Small intestine (tissue), 7 donors: ENCODE measurements around the gene CLECL1. TPM values are rescaled to one million over a fixed set of nuclear protein-coding genes. Genes with fewer than 3 reads are reported as not detected.
"Not testable (repeated sequence)": the region's sequence is repeated elsewhere in the genome, so short reads cannot be mapped to it uniquely, and the experiment has no call there.

ENCODE experiments used
- DNase-seq, 2 donors: peaks; one replicate each; pipeline versions ENCODE4 v3.0.0 to v3.0.0-alpha.2; 2013
- FAIRE-seq: peaks from 2 replicates; lab custom pipeline; 2012; peaks lifted over from hg19 to GRCh38; lab: Jason Lieb, UNC
- H3K27ac ChIP-seq, 3 donors: one replicate each; pipeline ENCODE4 v1.5.1; 2013; ENCODE audit warnings: low read length in 2 of 3, mild to moderate bottlenecking in 2 of 3, control low read depth in 1 of 3, inconsistent platforms in 1 of 3, low read depth in 1 of 3, moderate library complexity in 1 of 3
- H3K27me3 ChIP-seq, 3 donors: one replicate each; pipeline ENCODE4 v1.6.1; 2013; ENCODE audit warnings: low read length in 3 of 3, inconsistent platforms in 1 of 3; ENCODE audit not compliant: control insufficient read depth in 3 of 3, insufficient read depth in 3 of 3
- H3K36me3 ChIP-seq, 3 donors: one replicate each; pipeline ENCODE4 v1.6.1; 2013; ENCODE audit warnings: low read length in 3 of 3, inconsistent platforms in 1 of 3, low read depth in 1 of 3, mild to moderate bottlenecking in 1 of 3, moderate library complexity in 1 of 3; ENCODE audit not compliant: control insufficient read depth in 3 of 3, insufficient read depth in 2 of 3
- H3K4me1 ChIP-seq, 3 donors: one replicate each; pipeline ENCODE4 v1.6.1; 2013; ENCODE audit warnings: low read length in 2 of 3, inconsistent platforms in 1 of 3, low read depth in 1 of 3, mild to moderate bottlenecking in 1 of 3, moderate library complexity in 1 of 3; ENCODE audit not compliant: control insufficient read depth in 3 of 3, insufficient read depth in 2 of 3
- H3K4me3 ChIP-seq, 3 donors: one replicate each; pipeline ENCODE4 v1.5.1; 2013; ENCODE audit warnings: low read length in 3 of 3, control low read depth in 1 of 3, inconsistent platforms in 1 of 3, low read depth in 1 of 3, mild to moderate bottlenecking in 1 of 3, moderate library complexity in 1 of 3
- H3K9me3 ChIP-seq, 2 donors: one replicate each; pipeline ENCODE4 v1.6.1; 2013; ENCODE audit warnings: low read depth in 1 of 2, low read length in 1 of 2; ENCODE audit not compliant: control insufficient read depth in 2 of 2, insufficient read depth in 1 of 2
- WGBS, 3 donors: extraction: QIAGEN DNeasy Blood & Tissue Kit; methylation state at CpG; one replicate each; pipeline ENCODE4 v1.1.7; 2013; 5-methylcytosine and 5-hydroxymethylcytosine counted together
- polyA plus RNA-seq, 4 donors: library from polyadenylated mRNA; stranded (reverse) in 3 of 4; unstranded in 1 of 4; fragments of 200-250 nt in 3 of 4; fragments of 120-200 nt in 1 of 4; gene quantifications; one replicate each; pipeline versions ENCODE4 v1.2.1 to v1.2.3, GENCODE V29; 2013
- donor health status: healthy with polysubstance abuse.
- donor health status: control.
- donor health status: control.
- donor health status: Bipolar disorder and iron deficiency.
- donor health status: healthy.

Gene CLECL1
- polyA plus RNA-seq, 4 donors: 0.58 to 2.4 (median 0.92) TPM; not detected in 1

- DNase-seq, H3K27ac ChIP-seq, H3K4me3 ChIP-seq, H3K4me1 ChIP-seq, FAIRE-seq, H3K27me3 ChIP-seq, H3K9me3 ChIP-seq: not testable (repeated sequence)
- peaks cover 0 to 17% (median 3%) of the 10 kb centered on the region in 3 donors for H3K36me3 ChIP-seq
- WGBS, 3 donors: 76 to 87% (median 78%) methylated on average over 5 of the region's 5 CpGs
These were observed 47.5 kb downstream of the CLECL1 start for GRCh38 chr12:9685366-9685765.

GRCh38 chr12:9682949-9683348, 49.9 kb downstream of the CLECL1 start:
- not testable (repeated sequence) for DNase-seq, H3K4me1 ChIP-seq, H3K27ac ChIP-seq, H3K4me3 ChIP-seq, H3K27me3 ChIP-seq, H3K9me3 ChIP-seq
- 90 to 98% (median 94%) methylated on average over 2 of the region's 2 CpGs for WGBS, 3 donors
- H3K36me3 ChIP-seq: peaks cover 0 to 12% (median 3%) of the 10 kb centered on the region in 3 donors
- peak; percentile 36 for FAIRE-seq

- H3K36me3 ChIP-seq: peaks cover 0 to 12% (median 3%) of the 10 kb centered on the region in 3 donors
- DNase-seq, H3K4me3 ChIP-seq, H3K27me3 ChIP-seq, FAIRE-seq, H3K27ac ChIP-seq, H3K9me3 ChIP-seq, H3K4me1 ChIP-seq: not testable (repeated sequence)
- WGBS, 3 donors: 93 to 95% (median 93%) methylated on average over 4 of the region's 4 CpGs
These were observed 50.4 kb downstream of the CLECL1 start for GRCh38 chr12:9682508-9682907.

- peak overlapping the region in 1 of 3 donors; percentile 77 for H3K27ac ChIP-seq
- H3K9me3 ChIP-seq: no peaks in the 10 kb centered on the region
- H3K4me3 ChIP-seq: no peak overlapping the region
- DNase-seq: peak in 1 of 2 donors; percentile 41
- WGBS, 3 donors: 67 to 79% (median 73%) methylated on average over 2 of the region's 2 CpGs
- no peaks in the 10 kb centered on the region for H3K4me1 ChIP-seq
- no peak for FAIRE-seq
- H3K36me3 ChIP-seq: peaks cover 0 to 11% (median 0%) of the 10 kb centered on the region in 3 donors
- H3K27me3 ChIP-seq: no peaks in the 10 kb centered on the region
These were observed 58.7 kb downstream of the CLECL1 start for GRCh38 chr12:9674226-9674590.

GRCh38 chr12:9673404-9674225, 59.3 kb downstream of the CLECL1 start:
- Histone ChIP-seq H3K4me3 (peak overlapping the region in 2 of 3 donors; percentile 8 to 12), H3K36me3 (peaks cover 0 to 11% (median 0%) of the 10 kb centered on the region in 3 donors), H3K27ac (peak overlapping the region in 2 of 3 donors; percentile 36 to 77), H3K27me3 (no peaks in the 10 kb centered on the region), H3K9me3 (no peaks in the 10 kb centered on the region), H3K4me1 (no peaks in the 10 kb centered on the region)
- WGBS, 3 donors: 49 to 72% (median 52%) methylated on average over 6 of the region's 6 CpGs
- DNase-seq (peak in 1 of 2 donors; percentile 17), FAIRE-seq (no peak)

Other genes with a start within 250 kb of the CLECL1 start
- 10 to 100 TPM in 1 of 4 donors, 1 to 10 TPM in 3; 2.5 to 15.9 (median 4.5) TPM for gene KLRB1, start 125.2 kb downstream of the CLECL1 start, polyA plus RNA-seq
- 1 to 10 TPM in 3 of 4 donors, under 1 TPM in 1; 0.67 to 8.5 (median 2.2) TPM for gene CLEC2D, start 63.4 kb downstream of the CLECL1 start, polyA plus RNA-seq
- gene CD69, start 27.8 kb upstream of the CLECL1 start, polyA plus RNA-seq: 1 to 10 TPM; 1.8 to 7.1 (median 5.1) TPM
- under 1 TPM in 2 of 4 donors, not detected in 2; 0.24 to 0.47 TPM for gene KLRF1, start 94.4 kb upstream of the CLECL1 start, polyA plus RNA-seq
- gene CLEC2B, start 136.3 kb upstream of the CLECL1 start, polyA plus RNA-seq: 1 to 10 TPM in 3 of 4 donors, under 1 TPM in 1; 0.45 to 7.4 (median 4.9) TPM
- gene KLRF2, start 148.4 kb upstream of the CLECL1 start, polyA plus RNA-seq: under 1 TPM in 1 of 4 donors, not detected in 3; 0.75 TPM
- not detected for gene CLEC2A, start 199.3 kb upstream of the CLECL1 start, polyA plus RNA-seq
- gene CLEC12A, start 238.3 kb upstream of the CLECL1 start, polyA plus RNA-seq: 1 to 10 TPM in 2 of 4 donors, not detected in 2; 1.3 to 1.5 TPM